GM18867 (cell line): Measurements from ENCODE around the gene C9orf50.

Experiments used
- ATAC-seq: cut with Tn5 transposase; IDR thresholded peaks from one replicate; pipeline ENCODE4 v1.9.1; 2021; ENCODE audit warnings: mild to moderate bottlenecking, moderate library complexity; ENCODE audit not compliant: unreplicated experiment

C9orf50 gene

GRCh38 chr9:129572052-129572425 is 48.9 kb downstream of the C9orf50 start:
- ATAC-seq, result no peak

- no peak for ATAC-seq
These were observed 49.4 kb downstream of the C9orf50 start for GRCh38 chr9:129571298-129572051.

- no peak for ATAC-seq
These were observed 50.2 kb downstream of the C9orf50 start for GRCh38 chr9:129570450-129571297.

GRCh38 chr9:129569502-129570449 is 51.1 kb downstream of the C9orf50 start:
- ATAC-seq, result no peak

GRCh38 chr9:129568560-129569501 is 52.1 kb downstream of the C9orf50 start:
- no peak for ATAC-seq

- no peak for ATAC-seq
These were observed 52.9 kb downstream of the C9orf50 start for GRCh38 chr9:129567842-129568559.

- ATAC-seq, result no peak
These were observed 53.6 kb downstream of the C9orf50 start for GRCh38 chr9:129567329-129567728.

GRCh38 chr9:129566563-129567266 is 54.2 kb downstream of the C9orf50 start:
- ATAC-seq, result no peak

GRCh38 chr9:129562917-129563316 is 58.0 kb downstream of the C9orf50 start:
- ATAC-seq, result no peak

- no peak for ATAC-seq
These were observed 58.4 kb downstream of the C9orf50 start for GRCh38 chr9:129562514-129562913.
